Measurements from ENCODE around the gene TMC6.
"Not testable (repeated sequence)": the region's sequence is repeated elsewhere in the genome, so short reads cannot be mapped to it uniquely, and the experiment has no call there.

Gene TMC6

DNA sequence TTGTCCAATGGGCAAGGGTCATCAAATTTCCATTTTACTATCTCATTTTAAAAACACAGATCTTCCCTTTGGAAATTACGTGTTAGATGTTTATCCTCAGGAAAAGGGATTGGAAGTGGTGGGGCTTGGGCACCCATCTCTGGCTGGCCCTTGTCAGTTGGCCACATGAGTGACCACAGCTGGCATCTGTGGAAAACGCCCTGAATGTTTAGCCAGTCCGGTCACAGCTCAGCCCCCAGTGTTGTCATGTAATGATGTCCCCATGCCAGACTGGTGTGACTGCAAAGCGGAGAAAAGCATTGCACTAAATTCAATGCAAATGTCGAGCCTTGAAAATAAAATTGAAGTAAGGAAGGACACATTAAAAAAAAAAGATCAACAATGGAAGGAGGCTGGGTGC, 53.0 kb downstream of the TMC6 start:
- DNase-seq (ENCODE audit: low spot score): no peak

DNA sequence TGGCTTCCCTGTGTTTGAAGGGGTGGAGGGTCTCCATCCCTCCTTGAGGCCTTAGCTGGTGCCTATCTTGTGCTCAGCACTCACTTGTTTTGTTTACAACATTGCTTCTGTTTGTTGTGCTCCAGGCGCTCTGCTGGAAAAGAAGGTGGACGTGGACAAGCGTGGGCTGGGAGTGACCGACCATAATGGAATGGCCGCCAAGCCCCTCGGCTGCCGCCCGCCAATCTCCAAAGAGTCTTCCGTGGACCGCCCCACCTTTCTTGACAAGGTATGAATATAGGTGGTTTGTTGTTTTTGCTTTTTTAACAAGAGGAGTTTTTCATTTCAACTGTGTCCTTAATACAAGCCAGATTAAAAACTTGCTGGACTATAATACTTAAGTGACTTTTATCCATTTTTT, 53.5 kb downstream of the TMC6 start:
- DNase-seq (ENCODE audit: low spot score): no peak

DNA sequence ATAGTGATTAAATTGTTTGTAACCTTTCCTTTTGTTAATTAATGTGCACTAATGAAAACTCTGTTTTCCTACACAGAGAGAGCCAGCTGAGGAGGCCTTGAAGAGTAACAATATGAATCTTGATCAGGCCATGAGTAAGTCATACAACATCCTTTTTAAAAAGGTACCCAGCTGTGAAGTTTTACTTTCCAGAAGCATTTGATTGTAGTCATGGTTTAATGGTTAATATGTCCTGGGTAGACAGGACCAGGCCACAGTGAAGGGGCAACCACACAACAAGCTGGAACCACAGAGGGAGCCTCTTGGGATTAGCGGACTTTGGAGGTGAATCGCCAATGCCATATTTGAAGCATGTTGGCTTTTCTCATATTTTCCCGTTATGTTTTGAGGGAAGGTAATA, 55.6 kb downstream of the TMC6 start:
- DNase-seq (ENCODE audit: low spot score): no peak

DNA sequence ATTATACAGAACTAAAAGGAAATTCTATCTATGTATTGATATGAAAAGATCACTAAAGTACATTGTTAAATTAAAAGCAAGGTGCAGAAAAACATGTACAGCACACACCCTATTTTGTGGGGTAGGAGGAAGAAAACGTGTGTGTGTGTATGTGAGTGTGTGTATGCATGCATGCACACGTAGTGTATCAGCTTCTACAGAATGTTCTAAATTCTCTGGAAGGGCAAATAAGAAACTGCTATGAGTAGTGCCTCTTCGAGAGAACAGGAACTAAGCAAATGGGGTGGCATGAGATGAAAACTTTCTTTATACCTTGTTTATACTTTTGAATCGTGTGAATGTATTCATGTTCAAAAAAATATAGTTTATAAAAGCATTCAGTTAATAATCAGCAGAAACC, 58.9 kb downstream of the TMC6 start:
- DNase-seq (ENCODE audit: low spot score): no peak

DNA sequence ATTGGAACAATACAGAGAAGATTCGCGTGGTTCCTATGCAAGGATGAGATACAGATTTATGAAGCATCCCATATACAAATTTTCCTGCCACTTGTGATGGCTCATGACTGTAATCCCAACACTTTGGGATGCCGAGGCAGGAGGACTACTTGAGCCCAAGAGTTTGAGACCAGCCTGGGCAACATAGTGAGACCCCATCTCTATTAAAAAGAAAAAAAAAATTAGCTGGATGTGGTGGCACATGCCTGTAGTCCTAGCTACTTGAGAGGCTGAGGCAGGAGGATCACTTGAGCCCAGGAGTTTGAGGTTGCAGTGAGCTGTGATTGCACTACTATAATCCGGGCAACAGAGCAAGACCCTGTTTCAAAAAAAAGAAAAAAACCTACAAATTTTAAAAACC, 61.6 kb downstream of the TMC6 start:
- DNase-seq (ENCODE audit: low spot score): not testable (repeated sequence)

DNA sequence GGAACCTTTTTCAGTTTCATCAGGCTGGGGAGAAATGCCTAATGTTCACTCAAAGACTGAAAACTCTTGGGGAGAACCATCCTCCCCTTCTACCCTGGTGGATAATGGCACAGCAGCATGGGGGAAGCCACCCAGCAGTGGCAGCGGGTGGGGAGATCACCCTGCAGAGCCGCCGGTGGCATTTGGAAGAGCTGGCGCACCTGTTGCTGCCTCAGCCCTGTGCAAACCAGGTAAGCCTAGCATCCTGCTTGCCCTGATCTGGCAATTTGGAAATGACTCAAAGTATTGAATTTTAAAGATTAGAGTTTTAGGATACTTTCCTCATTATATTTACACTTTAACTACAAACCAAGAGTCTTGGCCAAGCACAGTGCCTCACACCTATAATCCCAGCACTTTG, 63.8 kb downstream of the TMC6 start:
- no peak for DNase-seq (ENCODE audit: low spot score)

DNA sequence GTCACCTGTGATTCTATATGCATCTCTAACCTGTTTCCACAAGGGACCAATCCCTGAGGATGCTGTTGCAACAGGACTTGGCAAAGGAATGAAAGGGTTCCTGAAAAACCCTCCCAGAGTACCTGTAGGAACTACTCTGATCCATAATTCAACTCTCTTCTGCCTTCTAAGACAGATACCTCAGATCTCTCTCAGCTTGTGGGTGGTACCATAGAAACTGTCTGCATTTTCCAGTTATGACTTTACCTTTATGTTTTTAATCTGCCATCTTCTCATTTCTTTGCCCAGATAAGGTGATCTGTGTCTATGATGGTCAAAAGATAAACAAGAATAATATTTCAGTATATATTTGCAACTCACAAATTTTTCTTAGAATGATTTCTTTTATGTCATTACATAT, 65.1 kb downstream of the TMC6 start:
- no peak for DNase-seq (ENCODE audit: low spot score)

DNA sequence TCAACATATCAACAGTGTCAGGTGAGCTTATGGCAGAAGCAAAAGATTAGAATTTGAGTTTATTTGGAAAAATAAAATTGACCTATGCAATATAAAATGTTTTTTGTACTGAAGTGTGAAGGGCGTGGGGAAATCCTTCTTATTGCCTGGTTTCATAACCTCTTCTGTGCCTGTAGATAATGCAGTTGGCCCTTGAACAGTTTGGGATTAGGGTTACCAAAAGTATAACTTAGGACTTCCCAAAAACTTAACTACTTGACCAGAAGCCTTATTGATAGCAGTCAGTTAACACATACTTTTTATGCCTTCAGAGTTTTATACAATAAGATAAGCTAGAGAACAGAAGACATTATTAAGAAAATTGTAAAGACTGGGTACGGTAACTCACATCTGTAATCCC, 66.0 kb downstream of the TMC6 start:
- DNase-seq (ENCODE audit: low spot score): no peak

Small RNAs within 50 kb of the gene (small RNA-seq; reads per million reads assigned to genes)
- 0 reads per million in 2 experiments for gene RNU6-625P

Measured in SK-N-DZ (cell line).